GM13977 (cell line): ENCODE results near the gene CCSER1.
A peak's percentile ranks its signal among the peaks of the same experiment; 100 is the strongest.

Experiments used
- DNase-seq: peaks from one replicate; pipeline ENCODE4 v3.0.0; 2012; ENCODE audit warnings: low spot score
- in situ Hi-C: fragments of 300-500 bp; cut with MboI; formaldehyde crosslinking; loops from one replicate; pipeline ENCODE4 v1.12.0; 2022; ENCODE audit warnings: low sequenced_read_pairs, low pct_unique_long_range_greater_than_20kb, mixed read lengths, inconsistent platforms; ENCODE audit not compliant: unreplicated experiment
- TF ChIP-seq, protein P1 (sequence below): IDR thresholded peaks from 2 replicates; pipeline ENCODE4 v1.5.1; 2012; ENCODE audit warnings: mild to moderate bottlenecking, control low read depth; ENCODE audit not compliant: insufficient read depth; ENCODE audit errors: extremely low read depth, missing control alignments

CCSER1 gene

DNA sequence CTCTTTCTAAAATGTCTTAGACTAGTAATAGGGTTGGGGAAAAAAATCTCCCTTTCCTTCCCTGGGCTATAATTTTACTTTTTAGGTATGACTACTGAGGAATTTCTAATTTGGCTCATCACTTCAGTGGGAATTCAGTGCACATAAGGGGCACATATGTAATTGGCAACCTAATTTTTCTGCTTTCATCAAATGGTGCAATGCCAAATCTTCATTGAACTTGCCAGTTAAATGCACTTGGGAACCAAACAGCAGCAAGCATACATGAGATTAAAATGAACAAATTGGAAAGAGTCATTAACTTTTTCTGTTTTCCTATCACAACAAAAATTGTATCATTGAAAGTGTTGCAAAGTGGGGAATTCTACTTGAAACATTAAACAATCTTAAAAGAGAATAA lies 2.9 kb upstream of the CCSER1 start:
- no peak for DNase-seq
- in situ Hi-C loops, result no loop called here

DNA sequence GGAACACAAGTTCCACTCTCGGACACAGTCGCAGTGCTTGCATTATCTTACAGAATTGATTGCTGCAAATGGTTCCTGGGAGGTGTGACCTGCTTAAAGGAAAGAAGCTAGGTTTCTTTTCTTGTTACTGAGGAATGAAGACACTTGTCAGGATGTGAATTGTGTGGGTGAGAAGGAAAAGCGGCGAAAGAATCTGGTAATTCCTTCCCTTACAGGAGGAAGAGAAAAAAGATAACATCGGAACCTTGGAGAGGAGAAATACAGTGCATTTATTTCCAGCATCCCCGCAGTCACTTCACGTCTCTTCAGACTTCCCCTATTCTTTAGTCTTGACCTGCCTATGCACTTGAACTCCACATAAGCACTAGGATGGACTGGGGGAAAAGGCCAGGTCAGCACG lies 389 bp upstream of the CCSER1 start:
- in situ Hi-C loops, result no loop called here
- TF ChIP-seq, protein P1, sequence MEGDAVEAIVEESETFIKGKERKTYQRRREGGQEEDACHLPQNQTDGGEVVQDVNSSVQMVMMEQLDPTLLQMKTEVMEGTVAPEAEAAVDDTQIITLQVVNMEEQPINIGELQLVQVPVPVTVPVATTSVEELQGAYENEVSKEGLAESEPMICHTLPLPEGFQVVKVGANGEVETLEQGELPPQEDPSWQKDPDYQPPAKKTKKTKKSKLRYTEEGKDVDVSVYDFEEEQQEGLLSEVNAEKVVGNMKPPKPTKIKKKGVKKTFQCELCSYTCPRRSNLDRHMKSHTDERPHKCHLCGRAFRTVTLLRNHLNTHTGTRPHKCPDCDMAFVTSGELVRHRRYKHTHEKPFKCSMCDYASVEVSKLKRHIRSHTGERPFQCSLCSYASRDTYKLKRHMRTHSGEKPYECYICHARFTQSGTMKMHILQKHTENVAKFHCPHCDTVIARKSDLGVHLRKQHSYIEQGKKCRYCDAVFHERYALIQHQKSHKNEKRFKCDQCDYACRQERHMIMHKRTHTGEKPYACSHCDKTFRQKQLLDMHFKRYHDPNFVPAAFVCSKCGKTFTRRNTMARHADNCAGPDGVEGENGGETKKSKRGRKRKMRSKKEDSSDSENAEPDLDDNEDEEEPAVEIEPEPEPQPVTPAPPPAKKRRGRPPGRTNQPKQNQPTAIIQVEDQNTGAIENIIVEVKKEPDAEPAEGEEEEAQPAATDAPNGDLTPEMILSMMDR, result no peak
- DNase-seq, result no peak

More for the DNA sequence above, 2.9 kb upstream of the CCSER1 start:
- TF ChIP-seq, protein P1, result no peak

DNA sequence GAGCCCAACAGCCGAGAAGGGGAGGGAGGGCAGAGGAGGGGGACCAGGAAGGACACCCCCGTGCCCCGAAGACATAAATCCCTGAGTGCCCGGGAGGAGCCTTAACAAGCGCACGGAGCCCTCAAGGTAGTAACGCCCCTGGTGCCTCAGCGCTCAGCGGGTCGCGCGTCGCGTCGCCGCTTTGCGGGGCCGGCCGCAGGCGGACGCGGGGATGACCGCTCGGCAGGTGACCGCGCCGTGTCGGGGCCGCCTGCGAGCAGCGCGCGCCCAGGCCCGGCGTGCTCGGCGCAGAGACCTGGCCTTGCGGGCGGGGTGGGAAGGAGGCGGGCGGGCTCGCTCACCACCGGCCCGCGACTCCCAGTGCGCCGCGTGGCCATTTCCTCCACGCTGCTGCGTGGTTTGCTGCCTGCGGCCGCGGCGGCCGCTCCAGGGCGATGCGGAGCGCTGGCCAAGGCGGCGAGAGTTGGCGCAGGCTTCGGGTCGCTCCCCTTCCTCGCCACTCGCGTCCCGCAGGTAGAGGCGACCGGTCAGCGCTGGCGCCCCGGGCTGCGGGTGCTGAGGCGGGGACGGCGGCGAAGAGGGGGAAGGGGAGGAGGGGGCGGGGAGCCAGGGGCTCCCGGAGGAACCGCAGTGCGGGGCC lies 632 bp downstream of the CCSER1 start:
- TF ChIP-seq, protein P1, result no peak
- peak; percentile 9 for DNase-seq
- in situ Hi-C loops, result no loop called here

DNA sequence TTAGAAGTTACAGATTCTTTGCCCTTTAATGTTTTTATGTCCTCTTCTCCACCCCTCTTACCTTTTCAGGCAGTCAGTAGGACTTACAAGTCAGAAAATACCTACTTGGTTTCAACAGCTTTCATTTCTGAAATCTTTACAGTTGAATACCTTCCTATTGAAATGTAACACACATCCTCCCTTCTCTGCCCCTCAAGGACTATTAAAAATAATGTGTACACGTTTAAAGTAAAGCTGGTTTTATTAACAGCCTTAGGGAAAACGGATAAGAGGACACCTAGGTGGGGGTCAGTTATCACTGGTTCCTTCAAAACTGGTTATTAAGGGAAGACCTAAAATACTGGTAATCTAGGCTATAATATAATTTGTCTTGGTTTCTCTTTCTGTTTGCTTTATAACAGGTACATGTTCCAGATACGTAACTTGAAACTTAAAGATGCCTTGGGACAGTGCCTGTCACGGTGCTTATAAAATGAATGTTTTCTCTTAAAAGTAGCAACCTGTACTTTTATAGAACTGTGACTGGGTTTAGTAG lies 1.8 kb downstream of the CCSER1 start:
- TF ChIP-seq, protein P1, result no peak
- no peak for DNase-seq
- in situ Hi-C loops, result no loop called here

DNA sequence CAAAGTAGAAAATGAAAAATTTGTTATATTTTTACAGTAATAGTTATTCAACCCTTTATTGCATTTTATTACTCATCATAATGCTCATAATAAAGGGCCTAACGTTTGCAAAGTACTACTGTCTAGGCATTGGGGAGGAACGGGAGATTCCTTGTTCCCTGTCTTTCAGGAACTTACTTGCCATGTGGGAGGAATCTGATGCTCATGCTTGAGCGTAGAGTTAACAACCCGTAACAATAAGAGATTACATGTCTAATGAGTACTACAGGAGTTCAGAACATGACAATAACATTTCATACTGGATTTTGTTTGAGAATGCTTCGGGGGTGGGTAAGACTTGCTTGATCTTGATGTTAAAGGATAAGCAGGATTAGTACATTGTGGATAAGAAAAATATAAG lies 2.9 kb downstream of the CCSER1 start:
- TF ChIP-seq, protein P1, result no peak
- no peak for DNase-seq
- in situ Hi-C loops, result no loop called here

DNA sequence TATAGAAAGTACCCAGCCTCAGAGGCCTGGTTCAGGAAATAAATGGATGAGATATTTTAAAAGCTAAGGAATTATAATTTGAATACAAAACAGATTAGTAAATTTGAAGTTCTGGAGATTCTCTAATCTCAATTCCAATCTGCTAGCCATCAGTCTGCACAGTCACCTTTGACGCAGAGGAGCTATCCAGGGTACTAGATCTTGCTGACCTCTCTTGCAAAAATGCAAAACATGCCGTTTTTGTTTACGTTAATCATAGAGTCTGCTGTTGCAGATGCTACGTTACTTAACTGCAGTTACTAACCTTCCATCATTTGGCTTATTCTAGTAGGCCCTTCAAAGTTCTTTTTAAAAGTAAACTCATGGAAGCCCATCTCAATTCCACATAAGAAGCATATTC lies 10.4 kb downstream of the CCSER1 start:
- TF ChIP-seq, protein P1, result no peak
- in situ Hi-C loops, result no loop called here
- no peak for DNase-seq
